ENCODE data around the gene CTTN. TPM values are rescaled to one million over a fixed set of nuclear protein-coding genes. Genes with fewer than 3 reads are reported as not detected.

Gene CTTN
- total and polyA plus RNA-seq, 2 of the 8 experiments (the other 6 are each of a cell fraction or from before 2014, with no cell fraction given) = 84.6 to 216 TPM

DNA sequence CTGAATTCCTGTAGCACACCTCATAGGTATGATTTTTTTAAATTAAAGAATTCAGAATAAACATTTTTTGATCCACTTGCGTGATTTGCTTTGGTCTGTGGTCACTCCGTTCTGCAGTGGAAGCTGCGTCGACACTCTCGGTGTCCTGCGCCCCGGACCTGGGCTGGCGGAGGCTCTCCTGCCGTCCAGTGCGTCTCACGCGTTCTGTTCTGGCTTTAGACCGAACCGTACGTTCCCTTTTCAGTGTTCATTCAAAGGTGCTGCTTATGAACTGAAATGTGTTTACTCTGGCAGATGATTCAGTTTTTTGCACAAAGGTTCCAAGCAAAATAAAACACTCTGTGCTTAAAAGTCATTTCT lies 38.2 kb downstream of the CTTN start (continued):
- TF ChIP-seq TAF7 (optimal IDR thresholded peaks at IDR 0.05; ENCODE audit: borderline replicate concordance, low read depth, low read length) (no peak), EZH2 (IDR thresholded peaks at IDR 0.05; ENCODE audit: low read depth, low read length, severe bottlenecking) (no peak), NANOG (IDR thresholded peaks at IDR 0.05; ENCODE audit: insufficient read depth, low read depth, low read length, poor library complexity, severe bottlenecking) (no peak), NRF1 (IDR thresholded peaks at IDR 0.05; ENCODE audit: low read depth, low read length) (no peak), TAF1 (IDR thresholded peaks at IDR 0.05; ENCODE audit: low read depth, low read length) (no peak), GABPA (IDR thresholded peaks at IDR 0.05; ENCODE audit: borderline replicate concordance, insufficient read depth, low read length) (no peak)

All from H1 (cell line).